ENCODE data around the gene MRPL54.
A peak's percentile ranks its signal among the peaks of the same experiment; 100 is the strongest.

The MRPL54 gene

DNA sequence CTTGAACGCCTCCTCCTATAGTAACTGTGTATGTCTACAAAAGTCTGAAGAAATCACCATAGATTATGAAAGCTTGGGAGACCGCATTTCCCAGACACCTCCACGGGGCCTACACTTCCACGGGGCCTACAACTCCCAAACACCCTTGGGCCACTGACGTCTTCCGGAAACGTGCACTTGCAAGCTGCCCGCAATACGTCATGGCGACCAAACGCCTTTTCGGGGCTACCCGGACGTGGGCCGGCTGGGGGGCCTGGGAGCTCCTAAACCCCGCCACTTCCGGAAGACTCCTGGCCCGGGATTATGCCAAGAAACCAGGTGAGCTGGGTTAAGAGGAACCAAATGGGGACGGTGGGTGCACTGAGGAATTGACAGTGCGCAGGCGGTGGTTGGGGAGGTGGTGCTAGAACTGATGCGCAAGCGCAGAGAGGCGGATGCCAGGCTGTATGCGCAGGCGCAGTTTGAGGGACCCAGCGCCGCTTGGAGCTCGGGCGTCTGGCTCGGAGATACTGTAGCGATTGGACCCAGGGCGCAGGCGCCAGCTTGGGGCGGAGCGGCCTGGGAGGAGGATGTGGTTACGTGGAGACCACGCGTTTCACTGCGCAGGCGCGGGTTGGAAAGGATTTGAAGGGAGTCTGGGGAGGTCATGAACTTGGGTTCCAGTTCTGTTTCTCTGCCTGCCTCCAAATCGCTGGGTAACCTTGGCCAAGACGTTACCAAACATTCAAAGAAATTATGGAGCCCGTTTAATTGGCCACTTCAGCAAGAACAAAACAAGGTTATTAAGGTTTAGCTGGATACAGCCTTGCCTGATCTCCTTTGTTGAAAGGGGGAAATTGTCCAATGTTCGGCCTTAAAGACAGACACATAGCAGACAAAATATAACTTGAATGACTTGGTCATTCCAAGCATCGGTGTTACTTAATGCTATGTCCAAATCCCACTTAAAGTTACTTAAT is at the start of gene MRPL54:
Gene MRPL54, plus strand, starts transcription at position 182 of the 959 bp plus-strand sequence. Its CDS starts 19 bp downstream, at position 201.
- peak; percentile 98 for DNase-seq

DNA sequence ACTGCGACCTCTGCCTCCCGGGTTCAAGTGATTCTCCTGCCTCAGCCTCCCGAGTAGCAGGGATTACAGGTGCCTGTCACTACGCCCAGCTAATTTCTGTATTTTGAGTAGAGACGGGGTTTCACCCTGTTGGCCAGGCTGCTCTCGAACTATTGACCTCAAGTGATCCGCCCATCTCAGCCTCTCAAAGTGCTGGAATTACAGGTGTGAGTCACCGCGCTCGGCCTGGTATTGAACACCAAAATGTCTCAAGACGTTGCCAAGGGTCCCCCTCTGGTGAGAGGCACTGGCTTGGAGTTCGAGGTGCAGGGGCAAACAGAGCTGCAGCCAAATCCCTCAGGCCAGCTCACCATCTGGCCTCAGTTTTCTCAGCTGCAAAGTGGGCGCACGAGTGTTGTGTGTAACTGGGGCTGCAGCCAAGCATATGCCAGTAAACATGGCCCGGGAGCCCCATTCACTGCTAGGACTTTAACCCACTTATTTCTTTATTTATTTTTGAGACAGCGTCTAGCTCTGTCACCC is 46.3 kb upstream of the MRPL54 start:
- no peak for DNase-seq

DNA sequence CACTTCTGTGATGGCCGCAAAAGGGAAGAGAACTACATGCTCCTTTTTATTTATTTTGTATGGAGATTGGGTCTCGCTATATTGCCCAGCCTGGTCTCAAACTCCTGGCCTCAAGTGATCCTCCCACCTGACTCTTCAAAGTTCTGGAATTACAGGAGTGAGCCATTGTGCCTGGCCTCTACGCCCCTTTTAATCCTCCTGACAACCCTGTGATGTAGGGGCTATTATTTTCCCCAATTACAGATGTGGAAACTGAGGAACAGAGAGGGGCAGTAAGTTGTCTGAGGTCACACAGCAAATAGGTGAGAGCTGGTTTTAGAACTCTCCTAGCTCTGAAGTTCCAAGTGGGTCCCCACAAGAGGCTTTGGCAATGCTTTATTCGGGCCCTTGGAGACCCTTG is 42.6 kb upstream of the MRPL54 start:
- no peak for DNase-seq

DNA sequence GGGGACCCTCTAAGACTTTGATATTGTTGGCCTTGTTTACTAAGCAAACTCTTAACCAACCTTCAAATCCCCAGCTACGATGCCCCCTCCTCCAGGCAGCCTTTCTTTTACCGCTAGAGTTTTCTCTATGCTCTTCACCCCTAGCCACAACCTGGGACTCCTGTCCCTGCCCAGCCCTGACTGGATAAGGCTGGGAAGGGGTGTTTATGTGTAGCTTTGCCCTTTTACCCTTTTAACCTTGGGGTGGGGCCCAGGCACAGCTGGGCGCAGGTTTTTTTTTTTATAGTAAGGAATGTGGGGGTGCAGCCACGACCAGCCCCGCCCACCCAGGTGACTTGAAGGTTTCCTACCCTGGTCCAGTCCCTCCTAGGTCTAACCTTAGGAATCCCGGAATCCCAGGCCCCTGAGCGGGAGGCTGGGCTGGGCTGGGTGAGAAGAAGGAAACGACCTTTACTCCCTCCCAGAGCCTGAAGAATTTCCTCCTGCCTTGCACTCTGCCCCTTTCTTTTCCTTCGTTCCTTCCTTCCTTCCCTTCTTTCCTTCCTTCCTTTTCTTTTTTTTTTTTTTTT is 42.0 kb upstream of the MRPL54 start:
- no peak for DNase-seq

DNA sequence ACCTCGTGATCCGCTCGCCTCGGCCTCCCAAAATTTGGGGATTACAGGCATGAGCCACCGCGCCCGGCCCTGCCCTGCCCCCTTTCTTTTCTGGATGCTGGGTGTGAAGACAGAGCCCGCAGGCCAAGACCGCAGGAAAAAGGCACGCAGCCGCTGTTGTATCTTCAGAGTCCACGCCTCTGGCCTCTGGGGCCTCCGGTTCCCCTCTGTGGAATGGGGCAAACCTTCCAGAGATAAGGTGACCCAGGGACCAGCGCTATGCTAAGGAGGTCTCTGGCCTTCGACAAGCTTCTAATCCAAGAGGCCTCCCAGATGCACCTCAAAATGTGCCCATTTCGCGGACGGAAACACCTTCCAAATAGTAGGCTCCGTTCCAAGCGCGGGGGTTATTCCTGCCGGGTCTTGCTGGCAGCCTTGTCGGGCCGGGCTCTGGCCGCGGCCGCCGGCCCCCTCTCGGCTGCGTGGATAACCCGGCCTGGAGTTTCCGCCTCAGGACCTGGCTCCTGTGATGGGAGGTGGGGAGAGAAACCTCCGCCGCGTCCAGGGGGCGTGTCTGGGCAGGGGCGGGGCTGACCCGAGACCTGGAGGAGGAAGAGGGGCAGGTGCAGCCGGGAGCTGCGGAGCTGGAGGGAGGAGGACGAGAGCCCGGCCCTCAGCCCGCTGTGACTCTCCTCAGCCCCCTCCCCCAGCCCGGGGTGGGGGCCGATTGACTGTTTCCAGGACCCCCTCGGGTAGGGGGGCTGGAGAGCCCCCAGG is 41.2 kb upstream of the MRPL54 start:
- peak; percentile 96 for DNase-seq

DNA sequence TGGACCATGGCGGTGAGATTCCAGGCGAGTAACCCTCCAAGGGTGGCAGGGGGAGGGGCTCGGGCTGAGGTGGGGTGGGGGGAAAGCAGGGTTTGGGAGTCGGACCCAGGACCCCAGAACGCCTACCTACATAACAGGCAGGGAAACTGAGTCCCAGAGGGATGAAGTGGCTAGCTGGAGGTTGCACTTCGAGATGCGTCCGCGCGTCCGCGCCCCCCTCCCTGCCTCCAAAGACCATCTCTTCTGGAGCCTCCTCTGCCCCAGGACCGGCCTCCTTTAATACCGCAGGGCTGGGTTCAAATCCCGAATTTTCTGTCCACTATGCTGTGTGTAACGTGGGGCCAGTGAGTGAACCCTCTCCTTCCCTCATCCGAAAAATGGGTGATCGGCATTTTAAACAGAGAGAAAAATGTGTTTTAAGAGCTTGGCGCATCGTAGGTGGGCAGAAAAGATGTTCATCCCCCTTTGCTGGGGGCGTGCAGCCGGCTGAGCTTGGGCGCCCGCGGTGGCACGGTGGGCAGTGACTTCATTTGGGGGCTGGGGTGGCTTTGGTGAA is 40.5 kb upstream of the MRPL54 start:
- DNase-seq, result no peak

DNA sequence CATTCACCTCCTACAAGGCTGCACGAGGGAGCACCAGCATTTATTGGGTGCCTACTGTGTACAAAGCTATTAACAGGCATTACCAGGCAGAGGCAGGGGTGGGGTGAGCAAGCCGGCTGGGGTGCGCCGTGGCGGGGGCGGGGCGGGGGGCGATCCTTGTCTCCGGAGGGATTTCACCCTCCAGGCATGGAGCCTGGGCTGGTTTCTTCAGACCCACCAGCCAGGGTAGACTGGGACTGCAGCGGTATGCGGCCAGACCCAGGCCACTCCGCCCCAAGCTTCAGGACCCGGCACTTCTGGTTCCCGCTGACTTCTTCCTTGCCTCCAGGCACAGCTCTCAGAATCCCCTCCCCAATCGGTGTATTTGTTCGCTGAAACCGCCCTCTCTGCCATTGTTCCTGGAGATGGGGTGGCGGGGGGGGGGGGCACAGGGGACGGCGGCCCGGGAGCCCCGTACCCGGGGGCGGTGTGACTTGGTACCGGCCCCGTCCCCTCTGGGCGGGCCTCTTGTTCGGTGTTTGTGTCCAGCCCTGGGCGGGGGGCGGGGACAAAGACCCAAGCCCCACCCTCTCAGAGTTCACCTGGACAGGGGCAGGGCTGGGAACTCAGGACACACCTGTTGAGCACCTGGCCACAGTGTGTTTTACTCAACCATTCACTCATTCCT is 39.9 kb upstream of the MRPL54 start:
- peak; percentile 36 for DNase-seq

DNA sequence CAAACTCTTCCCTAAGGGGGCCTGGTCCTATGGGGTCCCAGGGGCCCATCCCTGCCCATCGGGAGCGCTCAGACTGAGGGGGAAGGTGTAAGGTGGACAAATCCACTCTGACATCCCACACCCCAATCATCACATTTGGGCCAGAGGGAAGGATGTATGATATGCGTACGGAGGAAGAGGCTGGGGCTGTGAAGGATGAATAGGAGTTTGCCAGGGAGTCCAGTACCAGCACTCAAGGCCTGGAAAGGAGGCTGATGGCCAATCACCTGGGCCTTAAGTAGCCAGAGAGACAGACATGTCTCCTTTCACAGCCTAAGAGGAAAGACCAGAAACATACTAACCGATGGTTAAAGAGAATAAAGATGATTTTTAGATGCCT is 39.4 kb upstream of the MRPL54 start:
- no peak for DNase-seq

DNA sequence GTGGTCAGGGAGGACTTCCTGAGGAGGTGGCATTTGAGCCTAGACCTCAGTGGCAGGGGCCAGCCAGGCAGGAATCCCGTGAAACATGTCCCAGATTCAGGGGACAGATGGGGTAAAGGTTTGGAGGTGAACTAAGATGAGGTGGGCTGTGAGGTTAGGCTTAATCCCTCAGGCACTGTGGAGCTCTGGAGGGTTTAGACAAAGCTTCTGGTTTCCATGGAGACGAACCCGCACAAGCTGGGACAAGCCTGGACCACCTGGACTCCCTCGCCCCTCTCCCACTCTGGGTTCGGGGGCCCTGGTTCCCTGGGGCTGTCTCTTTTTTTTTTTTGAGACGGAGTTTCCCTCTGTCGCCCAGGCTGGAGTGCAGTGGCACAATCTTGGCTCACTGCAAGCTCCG is 38.6 kb upstream of the MRPL54 start:
- DNase-seq, result no peak

DNA sequence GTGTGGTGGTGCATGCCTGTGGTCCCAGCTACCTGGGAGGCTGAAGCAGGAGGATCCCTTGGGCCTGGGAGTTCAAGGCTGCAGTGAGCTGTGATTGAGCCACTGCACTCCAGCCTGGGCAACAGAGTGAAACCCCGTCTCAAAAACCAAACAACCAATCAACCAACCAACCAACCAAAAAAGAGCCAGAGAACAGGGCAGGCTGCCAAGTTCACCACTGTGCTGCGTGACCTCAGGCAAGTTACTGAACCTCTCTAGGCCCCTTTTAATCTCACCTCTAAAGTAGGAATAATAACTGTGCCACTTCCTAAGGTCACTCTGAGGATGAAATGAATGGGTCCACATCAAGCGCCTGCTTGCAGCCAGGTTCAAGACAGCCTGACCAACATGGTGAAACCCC is 37.4 kb upstream of the MRPL54 start:
- DNase-seq, result no peak

DNA sequence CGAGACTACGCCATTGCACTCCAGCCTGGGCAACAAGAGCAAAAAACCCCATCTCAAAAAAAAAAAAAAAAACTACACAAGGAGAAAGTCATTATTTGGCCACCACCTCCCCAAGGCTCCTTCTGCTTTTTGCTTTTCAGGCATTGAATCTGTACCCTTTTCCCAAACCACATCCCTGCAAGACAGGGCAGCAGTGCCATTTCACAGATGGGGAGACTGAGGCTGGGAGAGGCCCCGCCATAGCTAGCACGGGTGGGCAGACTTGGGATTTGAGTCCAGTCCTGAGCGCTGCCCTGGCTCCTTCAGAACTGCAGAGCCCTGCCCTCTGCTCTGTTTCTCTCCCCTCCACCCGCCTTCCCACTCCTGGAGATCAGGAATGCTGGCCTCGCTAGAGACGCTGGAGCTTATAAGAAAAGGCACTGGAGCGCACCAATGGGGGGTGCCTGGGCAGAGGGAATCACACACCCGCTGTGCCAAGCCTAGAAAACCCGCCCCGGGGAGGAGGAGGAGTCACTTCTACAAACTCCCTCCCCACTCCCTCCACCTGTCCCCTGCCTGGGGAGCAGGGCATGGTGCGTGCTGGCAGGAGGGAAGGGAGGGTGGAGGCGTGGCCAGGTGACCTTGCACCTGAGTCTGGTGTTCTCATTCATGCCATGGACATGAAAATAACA is 36.7 kb upstream of the MRPL54 start:
- peak; percentile 48 for DNase-seq

DNA sequence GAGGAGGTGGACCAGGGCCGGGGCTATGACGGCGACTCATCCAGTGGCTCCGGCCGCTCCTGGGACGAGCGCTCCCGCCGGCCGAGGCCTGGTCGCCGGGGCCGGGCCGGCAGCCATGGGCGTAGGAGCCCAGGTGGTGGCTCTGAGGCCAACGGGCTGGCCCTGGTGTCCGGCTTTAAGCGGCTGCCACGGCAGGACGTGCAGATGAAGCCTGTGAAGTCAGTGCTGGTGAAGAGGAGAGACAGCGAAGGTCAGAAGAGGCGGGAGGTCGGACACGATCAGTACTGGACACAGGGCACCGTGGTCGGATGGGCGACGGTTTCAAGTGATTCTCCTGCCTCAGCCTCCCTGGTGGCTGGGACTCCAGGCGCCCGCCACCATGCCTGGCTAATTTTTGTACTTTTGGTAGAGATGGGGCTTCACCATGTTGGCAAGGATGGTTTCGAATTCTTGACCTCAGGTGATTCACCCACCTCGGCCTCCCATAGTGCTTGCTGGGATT is 32.0 kb upstream of the MRPL54 start:
- no peak for DNase-seq

DNA sequence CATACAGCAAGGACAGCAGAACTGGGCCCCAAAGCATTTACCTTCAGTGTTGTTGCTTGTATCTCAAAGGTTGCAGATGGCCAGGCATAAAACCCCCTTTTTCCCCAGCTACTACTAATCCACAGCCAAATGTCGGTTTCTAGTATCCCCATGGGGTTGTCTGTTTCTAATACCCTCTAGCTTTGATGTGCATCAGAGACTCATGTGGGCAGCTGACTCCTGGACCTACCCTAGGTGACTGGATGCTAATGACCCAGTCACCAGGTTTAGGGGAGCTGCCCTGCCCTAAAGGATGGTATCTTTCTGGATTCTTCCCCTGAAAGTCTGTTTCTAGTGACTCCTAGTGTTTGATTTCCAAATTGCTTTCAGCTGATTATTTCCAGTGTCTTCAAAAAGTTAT is 30.4 kb upstream of the MRPL54 start:
- DNase-seq, result no peak

DNA sequence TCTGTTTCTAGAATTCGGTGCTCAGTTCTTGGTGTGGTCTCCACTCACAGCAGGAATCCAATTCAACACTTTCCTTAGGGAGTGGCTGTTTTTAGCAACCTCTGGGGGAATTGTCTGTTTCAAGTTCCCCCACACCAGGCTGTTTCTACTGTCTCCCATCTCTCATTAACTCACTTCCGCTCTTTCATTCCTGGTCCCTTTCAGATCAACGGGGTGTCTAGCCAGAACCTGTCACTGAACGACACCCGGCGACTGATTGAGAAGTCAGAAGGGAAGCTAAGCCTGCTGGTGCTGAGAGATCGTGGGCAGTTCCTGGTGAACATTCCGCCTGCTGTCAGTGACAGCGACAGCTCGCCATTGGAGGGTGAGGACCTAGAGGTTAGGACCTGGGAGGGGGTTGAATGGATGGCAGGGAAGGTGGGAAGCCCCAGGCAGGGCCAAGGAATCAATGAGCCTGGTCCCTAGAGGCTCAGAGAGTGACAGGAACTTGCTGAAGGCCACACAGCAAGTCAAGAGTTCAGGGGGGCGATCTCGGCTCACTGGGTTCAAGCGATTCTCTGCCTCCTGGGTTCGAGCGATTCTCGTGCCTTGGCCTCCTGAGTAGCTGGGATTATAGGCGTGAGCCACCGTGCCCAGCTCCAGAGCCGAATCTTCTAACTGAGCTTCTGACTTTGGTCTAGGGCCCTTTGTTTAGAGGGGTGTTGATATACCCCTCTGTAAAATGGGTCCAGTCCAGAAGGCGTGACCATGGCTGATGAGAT is 28.8 kb upstream of the MRPL54 start:
- DNase-seq, result no peak

DNA sequence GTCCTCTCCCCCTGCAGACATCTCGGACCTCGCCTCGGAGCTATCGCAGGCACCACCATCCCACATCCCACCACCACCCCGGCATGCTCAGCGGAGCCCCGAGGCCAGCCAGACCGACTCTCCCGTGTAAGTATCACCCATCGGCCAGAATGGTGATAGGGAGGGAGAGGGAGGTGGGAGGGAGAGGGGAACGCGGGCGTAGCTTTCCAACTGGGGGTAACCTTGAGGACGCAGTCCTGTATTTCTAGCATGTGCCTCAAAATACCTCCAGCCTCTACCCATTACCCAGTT is 28.2 kb upstream of the MRPL54 start:
- DNase-seq, result no peak

DNA sequence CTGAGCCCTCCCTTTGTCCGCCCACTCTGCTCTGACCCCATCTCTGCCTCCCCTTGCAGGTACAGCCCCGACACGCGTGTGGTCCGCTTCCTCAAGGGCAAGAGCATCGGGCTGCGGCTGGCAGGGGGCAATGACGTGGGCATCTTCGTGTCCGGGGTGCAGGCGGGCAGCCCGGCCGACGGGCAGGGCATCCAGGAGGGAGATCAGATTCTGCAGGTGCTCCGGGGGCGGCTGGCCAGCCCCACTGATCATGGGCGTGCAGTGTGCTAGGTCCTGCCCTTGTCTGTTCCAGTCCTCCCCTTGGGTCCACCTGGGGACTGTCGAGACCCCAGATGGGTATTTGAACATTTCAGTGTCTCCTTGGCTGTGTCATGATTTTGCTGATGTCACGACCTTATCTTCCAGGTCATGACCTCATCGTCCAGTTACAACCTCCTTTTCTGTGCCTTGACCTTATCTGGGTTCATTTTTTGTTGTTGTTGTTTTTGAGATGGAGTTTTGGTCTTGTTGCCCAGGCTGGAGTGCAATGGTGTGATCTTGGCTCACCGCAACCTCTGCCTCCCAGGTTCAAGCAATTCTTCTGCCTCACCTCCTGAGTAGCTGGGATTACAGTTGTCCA is 26.3 kb upstream of the MRPL54 start:
- no peak for DNase-seq

DNA sequence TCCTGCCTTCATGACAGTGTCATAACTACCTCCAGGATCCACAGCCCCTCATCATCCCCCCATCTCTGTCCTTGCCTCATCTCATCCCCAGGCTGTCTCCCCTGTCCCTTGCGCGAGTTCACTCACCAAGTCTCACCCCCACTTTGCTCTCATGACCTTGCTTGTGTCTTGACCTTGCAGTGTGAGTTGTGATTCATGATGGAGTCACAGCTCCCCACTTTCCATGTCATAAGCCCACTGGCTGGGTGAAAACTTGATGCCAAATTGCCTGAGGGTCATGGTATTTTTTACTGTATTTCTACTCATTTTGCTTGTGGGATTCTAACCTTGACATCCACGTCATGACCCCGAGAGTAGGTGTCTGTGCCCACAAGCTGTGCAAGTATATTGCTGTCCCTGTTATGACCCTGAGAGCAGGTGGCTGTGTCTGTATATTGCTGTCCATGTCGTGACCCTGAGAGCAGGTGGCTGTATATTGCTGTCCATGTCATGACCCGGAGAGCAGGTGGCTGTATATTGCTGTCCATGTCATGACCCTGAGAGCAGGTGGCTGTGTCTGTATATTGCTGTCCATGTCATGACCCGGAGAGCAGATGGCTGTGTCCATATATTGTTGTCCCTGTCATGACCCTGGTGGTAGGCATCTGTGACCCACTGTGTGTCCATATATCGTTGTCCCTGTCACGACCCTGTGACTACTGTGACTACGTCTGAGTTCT is 24.8 kb upstream of the MRPL54 start:
- DNase-seq, result no peak

DNA sequence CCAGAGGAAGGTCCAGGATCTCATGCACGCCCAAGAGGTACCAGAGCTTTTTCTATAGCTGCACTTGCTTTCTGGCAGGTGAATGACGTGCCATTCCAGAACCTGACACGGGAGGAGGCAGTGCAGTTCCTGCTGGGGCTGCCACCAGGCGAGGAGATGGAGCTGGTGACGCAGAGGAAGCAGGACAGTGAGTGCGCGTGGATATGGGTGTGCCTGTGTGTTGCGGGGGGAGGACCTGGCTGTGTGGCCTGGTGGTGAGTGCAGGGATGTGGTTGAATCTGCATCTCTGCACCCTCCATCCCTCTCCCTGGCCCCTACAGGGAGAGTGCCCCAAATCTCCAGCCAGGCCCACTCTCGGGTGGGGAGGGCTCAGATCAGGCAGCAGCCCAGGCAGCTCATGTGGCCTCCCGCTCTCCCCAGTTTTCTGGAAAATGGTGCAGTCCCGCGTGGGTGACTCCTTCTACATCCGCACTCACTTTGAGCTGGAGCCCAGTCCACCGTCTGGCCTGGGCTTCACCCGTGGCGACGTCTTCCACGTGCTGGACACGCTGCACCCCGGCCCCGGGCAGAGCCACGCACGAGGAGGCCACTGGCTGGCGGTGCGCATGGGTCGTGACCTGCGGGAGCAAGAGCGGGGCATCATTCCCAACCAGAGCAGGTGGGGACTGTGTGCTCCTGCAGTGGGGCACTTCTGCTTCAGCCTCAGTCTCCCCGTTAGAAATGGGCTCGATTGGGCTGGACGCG is 23.8 kb upstream of the MRPL54 start:
- DNase-seq, result no peak

DNA sequence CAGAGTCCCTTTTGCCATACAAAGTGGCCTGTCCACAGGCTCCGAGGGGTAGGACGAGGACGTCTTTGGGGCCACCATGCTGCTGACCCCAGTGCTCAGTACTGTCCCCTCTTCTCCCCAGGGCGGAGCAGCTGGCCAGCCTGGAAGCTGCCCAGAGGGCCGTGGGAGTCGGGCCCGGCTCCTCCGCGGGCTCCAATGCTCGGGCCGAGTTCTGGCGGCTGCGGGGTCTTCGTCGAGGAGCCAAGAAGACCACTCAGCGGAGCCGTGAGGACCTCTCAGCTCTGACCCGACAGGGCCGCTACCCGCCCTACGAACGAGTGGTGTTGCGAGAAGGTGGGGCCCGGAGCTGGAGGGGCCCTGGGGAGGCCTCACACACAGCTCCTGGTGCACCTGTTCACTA is 22.1 kb upstream of the MRPL54 start:
- DNase-seq, result no peak

All from NCI-H774 (cell line).